HG02678 (cell line): ENCODE results near the gene SELP.

Experiments
- ATAC-seq: cut with Tn5 transposase; IDR thresholded peaks from one replicate; pipeline ENCODE4 v1.9.1; 2021; ENCODE audit warnings: mild to moderate bottlenecking, moderate library complexity; ENCODE audit not compliant: unreplicated experiment

Gene SELP

DNA sequence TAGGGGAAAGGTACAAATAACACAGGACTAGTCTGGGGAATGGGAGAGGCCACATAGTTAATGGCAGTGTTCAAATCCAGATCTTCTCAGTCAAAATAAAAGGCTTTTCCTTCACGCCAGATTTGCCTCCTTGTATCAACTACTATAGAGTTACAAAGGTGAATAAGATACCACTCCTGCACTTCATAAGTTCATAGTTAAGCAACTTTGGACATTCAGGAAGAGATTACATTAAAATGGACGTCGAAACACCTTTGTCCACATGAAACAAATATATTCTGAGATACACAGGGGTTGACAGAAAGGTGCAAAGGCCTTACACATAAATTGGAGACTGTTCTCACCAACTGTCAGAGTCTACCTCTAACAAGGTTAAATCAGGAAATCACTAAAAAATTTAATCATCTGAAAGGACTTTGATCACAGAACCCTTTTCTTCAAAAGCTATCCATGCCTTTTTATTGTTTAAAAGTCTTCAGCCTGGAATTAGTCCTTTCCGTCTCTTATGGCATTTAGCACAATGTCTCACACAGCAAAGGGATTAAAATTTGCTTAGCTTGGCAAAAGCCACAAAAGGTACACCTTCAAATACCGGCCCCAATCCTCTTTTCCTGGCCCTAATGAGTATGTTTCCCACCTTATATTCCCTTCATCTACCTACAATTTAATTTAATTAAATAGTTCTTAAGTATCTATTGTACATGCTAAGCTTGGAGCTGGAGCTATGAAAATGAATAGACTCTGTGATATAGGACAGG is 51.8 kb downstream of the SELP start:
- ATAC-seq, result no peak

DNA sequence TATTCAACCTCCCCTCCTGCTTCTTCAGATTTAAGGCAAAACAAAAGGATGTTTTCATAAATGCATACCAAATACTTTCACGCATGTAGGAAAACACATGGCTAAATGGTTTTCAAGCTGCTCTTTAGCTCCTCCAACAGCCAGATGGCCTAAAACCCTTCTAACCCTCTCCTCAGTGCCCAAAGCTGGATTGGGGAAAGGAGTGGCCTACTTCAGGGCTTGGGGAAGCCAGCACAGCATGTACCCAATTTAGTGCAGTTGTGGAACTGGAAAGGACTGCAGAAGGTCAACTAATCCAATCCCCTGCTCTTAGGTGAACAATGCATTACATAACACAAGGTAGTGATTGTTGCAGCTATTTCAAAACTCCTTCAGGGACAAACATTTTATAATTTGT is 53.0 kb downstream of the SELP start:
- no peak for ATAC-seq

DNA sequence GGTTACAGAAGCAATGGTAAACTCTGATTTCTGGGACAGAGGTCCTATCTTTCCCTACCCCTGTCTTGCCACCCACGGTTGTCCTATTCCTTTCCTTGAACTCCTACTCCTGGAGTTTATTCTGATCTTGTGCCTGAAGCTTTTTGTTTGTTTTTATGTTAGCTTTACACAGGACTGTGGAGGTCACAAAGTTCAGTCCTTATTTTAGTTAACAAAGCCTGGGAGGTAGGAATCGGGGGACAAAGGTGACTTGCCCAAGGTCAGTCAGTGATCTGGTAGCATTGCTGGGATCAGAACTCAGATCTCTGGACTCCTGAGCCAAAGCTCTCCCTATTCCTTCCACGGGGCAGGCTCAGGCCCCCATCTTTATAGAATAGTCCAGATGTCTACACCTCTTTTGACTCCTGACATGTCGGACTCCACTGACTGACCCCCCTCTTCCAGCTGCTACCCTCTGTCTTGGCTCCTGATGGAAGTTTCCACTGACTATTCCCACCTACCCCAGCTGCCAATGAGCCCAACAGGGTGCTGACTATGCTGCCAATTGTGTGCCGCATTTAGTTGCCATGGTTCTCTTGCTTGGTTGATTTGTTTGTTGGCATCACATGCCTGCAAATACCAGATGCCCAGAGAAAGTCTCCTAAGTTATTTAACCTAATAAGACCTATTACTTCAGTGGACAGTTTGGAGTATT is 53.5 kb downstream of the SELP start:
- ATAC-seq, result no peak

DNA sequence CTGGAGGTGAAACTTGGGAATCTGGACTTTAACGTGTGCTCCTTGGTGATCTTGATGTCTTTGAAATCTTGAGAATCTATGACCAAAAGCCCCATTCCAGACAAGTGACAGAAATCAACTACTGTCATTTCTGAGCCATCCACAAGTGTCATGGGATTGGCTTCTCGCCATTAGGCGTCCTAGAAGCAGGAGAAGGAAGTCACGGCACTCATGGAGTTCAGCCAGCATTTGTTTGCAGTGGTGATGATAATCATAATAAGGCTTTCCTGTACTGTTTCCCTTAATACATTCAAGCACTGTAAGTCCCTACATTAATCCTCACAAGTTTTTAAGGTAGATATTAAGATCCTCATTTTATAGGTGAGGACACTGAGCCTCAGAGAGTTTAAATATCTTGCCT is 55.6 kb downstream of the SELP start:
- ATAC-seq, result no peak

DNA sequence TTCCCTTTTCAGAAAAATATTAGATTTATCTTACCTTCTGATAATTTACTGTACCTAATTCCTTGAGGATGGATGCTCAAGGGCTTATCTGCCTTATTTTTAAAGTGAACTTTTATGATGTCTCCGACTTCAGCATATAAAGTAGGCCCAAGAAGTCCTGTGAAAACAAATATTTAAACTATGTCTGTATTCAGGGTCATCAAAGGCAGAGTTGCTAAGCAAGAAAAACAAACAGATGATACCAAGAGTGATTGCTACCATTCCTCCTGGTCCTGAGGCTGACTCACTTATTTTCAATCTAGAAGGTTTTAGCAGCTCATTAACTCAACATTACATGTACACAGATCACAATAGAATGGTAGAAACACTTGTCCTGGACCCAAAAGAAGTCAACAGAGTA is 57.7 kb downstream of the SELP start:
- ATAC-seq, result no peak

DNA sequence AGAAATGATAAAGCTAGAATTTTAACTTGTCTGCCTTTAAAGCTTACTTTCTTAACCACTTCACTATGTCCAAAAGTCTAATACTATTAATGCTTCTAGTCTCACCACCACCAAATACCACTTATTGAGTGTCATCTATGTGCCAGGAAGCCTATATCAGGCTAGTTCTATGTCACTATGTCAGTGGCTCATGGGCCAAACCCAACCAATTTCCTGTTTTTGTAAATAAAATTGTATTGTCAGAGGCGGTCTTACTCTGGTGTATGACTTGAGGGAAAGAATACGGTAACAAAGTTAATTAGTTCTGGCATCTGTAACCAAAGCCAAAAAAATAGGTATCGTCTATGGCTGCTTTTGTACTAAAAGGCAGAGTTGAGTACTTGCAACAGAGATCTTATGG is 58.5 kb downstream of the SELP start:
- no peak for ATAC-seq

DNA sequence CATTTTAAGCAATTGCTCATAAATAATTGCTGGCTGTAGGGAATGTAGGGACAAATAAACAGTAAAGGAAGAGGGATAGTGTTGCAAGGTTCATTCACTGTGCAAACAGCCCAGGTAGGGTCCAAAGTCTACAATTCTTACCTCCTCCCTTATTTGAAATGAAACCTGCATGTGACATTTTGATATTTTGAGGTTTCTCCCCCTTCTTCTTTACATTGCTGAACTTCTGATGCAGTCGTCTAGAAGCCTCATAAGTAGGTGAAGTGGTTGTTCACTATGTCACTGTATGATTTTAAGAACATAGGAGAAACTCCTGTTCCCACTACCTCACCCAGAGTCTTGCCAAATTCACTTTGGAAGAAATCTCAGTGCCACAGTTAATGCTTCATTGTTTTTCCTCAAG is 59.8 kb downstream of the SELP start:
- no peak for ATAC-seq

DNA sequence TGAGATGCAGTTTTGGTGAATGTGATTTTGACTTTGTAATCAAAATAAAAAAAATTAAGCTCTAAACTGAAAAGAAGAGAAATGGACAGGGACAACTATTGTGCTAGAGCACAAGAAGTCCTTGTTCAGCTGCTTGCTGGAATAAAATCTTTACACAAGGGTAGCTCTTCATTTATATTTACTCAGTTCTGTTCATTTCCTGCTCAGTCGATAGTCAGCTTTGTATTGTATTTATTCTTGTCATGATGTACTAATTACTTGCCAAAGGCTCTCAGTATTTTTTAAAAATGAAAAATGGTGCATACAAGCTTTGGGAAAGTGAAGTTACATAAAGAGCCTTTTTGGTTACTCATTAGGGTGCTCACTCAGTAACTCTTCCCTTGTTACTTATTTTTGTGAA is 61.4 kb downstream of the SELP start:
- ATAC-seq, result no peak

DNA sequence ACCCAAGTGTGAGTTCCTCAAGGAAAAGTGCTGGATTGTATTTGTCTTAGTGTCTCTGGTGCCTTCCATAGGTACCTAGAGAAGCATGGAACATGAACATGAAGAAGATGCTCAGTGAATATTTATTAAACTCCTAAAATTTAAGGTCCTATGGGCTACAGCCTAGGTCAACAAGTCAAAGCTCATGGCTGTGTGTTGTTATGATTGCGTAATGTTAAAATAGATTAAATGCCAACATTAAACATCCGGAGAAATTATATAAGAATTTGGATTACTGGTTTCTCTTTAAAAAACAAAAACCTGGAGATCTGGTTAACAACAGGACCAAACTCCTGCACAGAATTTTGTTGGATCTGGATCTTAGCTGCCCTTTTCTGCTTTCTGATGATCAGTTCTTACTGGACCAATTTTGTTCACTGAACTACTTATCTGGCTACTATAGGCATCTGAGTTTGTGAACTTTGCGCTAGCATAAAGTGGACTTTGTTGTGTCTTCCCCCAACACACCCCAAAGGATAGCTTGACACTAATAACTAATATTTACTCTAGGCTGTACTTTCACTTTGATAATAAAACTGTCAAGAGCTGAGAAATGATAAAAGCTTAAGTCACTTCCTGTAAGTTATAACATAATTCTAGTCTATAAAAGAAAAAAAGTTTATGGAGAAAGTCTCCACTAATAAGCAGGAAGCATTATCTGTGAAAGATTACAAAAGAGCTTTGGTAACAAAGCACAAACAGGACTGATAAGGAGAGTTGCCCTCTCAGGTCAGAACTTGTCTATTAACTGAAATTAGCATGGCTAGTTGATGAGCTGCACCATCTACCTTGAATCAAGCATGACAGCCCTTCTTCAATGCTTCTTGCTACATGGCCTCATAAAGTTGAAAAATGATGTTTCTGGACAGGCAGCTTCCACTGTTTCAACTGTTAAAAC is 64.3 kb downstream of the SELP start:
- ATAC-seq, result no peak

DNA sequence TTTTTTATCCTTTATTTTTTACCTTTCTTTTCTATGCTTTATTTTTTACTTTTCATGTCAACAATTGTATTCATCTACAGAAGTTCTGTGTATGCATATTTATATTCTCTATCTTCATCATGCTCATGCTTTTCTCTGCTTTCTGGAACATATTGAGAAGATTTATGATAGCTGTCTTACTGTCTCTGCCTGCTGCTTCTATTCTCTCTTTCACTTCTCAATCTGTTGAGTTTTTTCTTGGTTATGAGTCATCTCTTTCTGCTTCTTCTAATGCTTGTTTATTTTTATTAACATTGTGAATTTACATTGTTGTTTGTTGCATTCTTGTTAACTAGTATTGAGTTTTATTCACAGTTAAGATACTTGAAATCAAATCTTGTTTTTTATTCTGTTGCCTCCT is 66.3 kb downstream of the SELP start:
- no peak for ATAC-seq

DNA sequence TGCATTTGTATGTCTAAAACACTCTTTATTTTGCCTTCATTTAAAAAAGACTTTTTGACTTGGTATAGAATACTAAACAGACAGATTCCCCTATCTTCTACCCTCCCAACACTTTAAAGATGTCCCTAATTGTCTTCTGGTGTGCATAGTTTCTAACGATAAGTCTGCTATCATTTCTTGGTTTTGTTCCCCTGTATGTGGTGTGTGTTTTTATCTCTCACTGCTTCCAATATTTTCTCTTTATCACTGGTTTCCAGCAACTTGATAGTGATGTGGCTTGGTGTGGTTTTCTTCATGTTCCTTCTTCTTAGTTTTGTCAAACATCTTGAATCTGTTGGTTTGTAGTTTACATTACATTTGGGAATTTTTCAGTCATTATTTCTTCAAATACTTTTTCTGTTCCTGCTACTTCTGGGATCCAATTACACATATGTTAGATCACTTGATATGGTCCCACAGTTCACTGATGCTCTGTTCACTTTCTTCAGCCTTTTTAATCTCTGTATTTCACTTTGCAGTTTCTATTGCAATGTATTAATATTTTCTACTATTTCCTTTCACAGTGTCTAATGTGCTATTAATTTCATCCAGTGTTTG is 66.8 kb downstream of the SELP start:
- ATAC-seq, result no peak

DNA sequence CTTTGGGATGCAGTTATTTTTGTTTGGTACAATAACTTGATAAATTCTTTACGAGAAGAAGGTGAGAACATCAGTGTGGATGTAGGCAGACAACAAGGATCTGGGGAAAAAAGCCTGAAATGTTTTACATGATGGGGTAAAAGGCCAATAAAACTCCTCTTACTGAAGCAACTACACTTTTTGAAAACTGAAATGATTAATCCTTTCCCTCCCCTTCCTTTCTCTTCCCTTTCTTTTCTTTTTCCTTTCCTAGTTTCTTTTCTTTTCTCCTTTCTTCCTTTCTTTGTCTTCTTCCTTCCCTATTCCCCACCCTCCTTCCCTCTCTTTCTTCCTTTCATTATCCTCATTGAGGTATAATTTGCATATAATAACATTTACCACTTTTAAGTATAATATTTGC is 68.2 kb downstream of the SELP start:
- ATAC-seq, result no peak

DNA sequence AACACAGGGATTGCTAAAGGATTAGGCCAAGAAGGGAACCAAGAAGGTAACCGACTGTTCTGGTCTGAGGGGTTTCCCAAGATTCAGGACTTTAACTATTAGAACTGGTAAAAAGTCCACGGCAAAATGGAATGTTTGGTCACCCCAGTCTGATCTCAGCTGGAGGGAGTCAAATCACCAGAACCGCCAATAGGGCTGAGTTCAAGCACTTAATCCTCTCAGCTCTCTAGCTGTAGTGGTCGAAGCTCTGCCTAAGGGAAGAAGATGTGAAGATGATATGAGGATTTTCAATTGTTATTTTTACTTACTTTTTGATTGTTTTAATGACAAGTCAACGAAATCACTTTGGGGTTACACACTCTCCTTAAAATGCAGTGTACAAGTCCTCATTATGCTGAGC is 72.8 kb downstream of the SELP start:
- ATAC-seq, result no peak

DNA sequence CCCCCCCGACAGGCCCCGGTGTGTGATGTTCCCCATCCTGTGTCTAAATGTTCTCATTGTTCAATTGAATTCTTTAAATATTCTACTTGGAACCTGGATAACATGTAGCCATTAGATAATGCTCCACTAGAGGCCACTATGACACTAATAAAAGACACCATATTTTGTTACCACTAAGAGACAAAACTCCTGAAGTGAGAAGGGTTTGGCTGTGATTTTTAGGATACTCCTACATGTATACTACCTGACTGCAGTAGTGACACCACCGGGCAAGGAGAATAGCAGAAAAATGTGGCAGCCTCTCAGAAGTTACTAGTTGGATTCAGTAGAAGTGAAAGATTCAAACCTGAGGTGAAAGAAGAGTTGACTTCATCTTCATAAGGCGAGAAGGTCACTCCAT is 79.6 kb downstream of the SELP start:
- ATAC-seq, result peak; percentile 72

DNA sequence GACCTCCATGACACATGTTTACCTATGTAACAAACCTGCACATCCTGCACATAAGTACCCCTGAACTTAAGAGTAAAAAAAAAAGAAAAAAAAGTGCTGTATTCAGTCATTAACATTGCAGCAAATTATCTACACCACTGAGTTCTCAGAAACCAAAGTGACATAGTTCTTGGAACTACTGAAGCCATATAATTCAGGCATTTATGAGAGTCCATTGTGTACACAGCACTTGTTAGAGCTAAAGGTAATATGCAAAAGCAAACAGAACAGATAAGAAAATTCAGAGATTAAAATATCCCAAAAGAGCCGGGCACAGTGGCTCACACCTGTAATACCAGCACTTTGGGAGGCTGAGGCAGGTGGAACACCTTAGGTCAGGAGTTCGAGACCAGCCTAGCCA is 81.6 kb downstream of the SELP start:
- no peak for ATAC-seq

DNA sequence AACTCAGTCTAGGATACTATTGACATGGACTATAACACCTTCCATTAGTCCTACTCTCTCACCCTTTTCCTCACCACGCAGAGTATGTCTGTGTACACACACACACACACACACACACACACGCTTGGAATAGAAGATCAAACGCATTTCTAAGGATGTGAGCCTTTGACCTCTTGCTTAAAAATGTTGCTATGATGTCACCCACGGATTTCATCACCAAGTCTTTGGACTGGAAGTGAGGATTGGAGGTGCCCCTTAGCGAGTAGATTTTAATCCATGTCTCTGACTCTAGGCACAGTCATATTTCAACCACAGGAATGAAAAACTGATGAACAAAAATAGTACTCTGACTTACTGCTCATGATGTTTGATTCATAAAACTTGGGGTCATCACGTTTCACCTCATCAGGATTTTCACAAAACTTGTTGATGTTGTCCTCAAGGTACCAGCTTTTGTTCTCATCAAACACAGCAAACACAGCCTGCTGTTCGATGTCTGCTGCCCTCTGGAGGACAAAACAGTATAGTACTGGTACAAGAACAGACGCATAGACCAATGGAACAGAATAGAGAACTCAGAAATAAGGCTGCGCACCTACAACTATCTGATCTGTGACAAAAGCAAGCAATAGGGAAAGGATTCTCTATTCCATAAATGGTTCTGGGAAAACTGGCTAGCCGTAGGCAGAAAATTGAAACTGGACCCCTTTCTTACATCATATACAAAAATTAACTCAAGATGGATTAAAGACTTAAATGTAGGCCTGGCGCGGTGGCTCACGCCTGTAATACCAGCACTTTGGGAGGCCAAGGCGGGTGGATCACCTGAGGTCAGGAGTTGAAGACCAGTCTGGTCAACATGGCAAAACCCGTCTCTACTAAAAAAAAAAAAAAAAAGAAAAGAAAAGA is 83.6 kb downstream of the SELP start:
- ATAC-seq, result peak; percentile 78

DNA sequence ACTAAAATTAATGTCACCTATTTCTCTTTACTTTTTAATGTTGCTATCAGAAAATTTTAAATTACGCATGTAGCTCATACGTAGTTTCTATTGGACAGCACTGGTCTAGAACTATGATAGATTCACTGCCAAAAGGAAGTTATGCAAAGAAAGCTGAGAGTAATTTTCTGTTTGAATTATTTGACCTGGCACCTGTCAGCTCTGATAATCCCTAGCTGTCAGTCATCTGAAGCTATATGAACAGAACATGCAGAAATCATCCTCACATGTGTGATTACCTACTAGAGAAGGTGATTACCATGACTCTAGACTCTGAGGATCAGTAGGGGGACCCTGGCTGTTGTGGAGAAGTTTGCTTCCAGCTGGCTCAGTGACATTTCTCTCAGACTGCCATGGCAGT is 84.5 kb downstream of the SELP start:
- no peak for ATAC-seq

DNA sequence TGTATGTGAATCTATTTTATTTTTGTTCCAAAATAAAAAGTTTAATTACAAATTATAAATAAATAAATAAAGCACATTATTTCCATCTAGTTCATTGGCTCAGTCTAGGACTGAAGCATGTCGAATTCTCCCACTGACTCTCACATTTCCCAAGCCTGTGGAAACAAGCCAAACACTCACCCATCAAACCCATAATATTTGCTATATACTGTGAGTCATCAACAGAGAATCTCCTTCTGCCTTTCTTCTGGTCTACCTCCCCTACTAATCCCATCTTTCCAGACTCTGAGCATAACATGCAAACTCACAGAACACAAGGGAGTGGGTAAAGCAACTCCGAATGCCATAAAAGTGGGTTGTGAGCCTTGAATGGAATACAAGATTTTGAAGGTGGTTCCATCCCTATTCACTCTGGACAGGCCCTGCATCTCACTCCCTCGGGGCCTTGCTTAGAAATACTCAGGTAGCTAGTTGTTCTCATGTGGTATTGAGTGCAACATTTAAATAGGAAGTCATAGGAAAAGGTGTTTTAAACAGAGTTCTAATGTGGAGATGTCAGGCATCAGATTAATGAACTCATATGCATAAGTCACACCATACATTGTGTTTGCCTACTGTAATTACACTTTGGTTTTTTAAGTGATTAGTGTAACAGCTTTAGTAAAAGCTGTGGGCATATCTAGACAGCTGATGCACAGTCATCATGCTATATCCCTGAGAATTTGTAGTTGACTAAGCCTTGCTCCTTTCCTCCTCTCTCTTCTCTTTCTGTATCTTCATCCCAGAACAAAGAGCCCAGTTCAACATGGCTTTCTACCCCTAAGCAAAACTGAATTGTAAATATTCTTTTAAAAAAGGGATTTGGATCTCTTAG is 90.7 kb downstream of the SELP start:
- ATAC-seq, result no peak
